H9 (cell line): ENCODE data around the gene NFATC1. TPM values are rescaled to one million over a fixed set of nuclear protein-coding genes. Genes with fewer than 3 reads are reported as not detected.

Source experiments
- DNase-seq: peaks from one replicate; pipeline ENCODE4 v3.0.0-alpha.2; 2017
- H2AFZ ChIP-seq: one replicate; pipeline ENCODE4 v1.6.1; 2013; ENCODE audit warnings: mild to moderate bottlenecking, low read length, control low read depth, moderate library complexity
- H2AK5ac ChIP-seq: 2 replicates; pipeline ENCODE4 v1.6.1; 2013; ENCODE audit warnings: low read length, control low read depth, mixed read lengths; ENCODE audit not compliant: insufficient read length
- H2BK120ac ChIP-seq: one replicate; pipeline ENCODE4 v1.6.1; 2013; ENCODE audit warnings: low read depth, mild to moderate bottlenecking, low read length, control low read depth, inconsistent platforms; ENCODE audit not compliant: poor library complexity, severe bottlenecking
- H2BK12ac ChIP-seq: 2 replicates; pipeline ENCODE4 v1.6.1; 2013; ENCODE audit warnings: low read length, control low read depth, mixed read lengths, low read depth; ENCODE audit not compliant: insufficient read length
- H2BK15ac ChIP-seq: 2 replicates; pipeline ENCODE4 v1.6.1; 2013; ENCODE audit warnings: low read depth, low read length, control low read depth
- H2BK20ac ChIP-seq: one replicate; pipeline ENCODE4 v1.6.1; 2013; ENCODE audit warnings: low read depth, mild to moderate bottlenecking, low read length, control low read depth, inconsistent platforms; ENCODE audit not compliant: poor library complexity, severe bottlenecking
- H2BK5ac ChIP-seq: 2 replicates; pipeline ENCODE4 v1.6.1; 2013; ENCODE audit warnings: low read length, control low read depth, mixed read lengths; ENCODE audit not compliant: insufficient read length
- H3K14ac ChIP-seq: 2 replicates; pipeline ENCODE4 v1.6.1; 2013; ENCODE audit warnings: low read length, control low read depth; ENCODE audit not compliant: insufficient read depth
- H3K18ac ChIP-seq: 2 replicates; pipeline ENCODE4 v1.6.1; 2013; ENCODE audit warnings: low read depth, mild to moderate bottlenecking, mixed read lengths, low read length, control low read depth; ENCODE audit not compliant: insufficient read length
- H3K23ac ChIP-seq: 2 replicates; pipeline ENCODE4 v1.6.1; 2013; ENCODE audit warnings: low read length, control low read depth, mixed read lengths, low read depth; ENCODE audit not compliant: insufficient read length
- H3K23me2 ChIP-seq: 2 replicates; pipeline ENCODE4 v1.6.1; 2013; ENCODE audit warnings: low read depth, mild to moderate bottlenecking, mixed read lengths, low read length, control low read depth; ENCODE audit not compliant: insufficient read length, poor library complexity, severe bottlenecking
- H3K27ac ChIP-seq: 2 replicates; pipeline ENCODE4 v1.5.1; 2013; ENCODE audit warnings: low read length, control low read depth, mixed read lengths, low read depth; ENCODE audit not compliant: insufficient read length
- H3K27me3 ChIP-seq: 2 replicates; pipeline ENCODE4 v1.6.1; 2013; ENCODE audit warnings: low read length, control low read depth, inconsistent platforms; ENCODE audit not compliant: insufficient read depth
- H3K4ac ChIP-seq: 2 replicates; pipeline ENCODE4 v1.6.1; 2013; ENCODE audit warnings: low read depth, mild to moderate bottlenecking, control low read depth, inconsistent platforms, low read length, moderate library complexity
- H3K4me1 ChIP-seq: 2 replicates; pipeline ENCODE4 v1.6.1; 2013; ENCODE audit warnings: low read length, control low read depth, inconsistent platforms; ENCODE audit not compliant: insufficient read depth
- H3K4me2 ChIP-seq: 2 replicates; pipeline ENCODE4 v1.6.1; 2013; ENCODE audit warnings: low read length, control low read depth, mixed read lengths; ENCODE audit not compliant: insufficient read length, insufficient read depth
- H3K56ac ChIP-seq: 2 replicates; pipeline ENCODE4 v1.6.1; 2013; ENCODE audit warnings: low read depth, mild to moderate bottlenecking, mixed read lengths, low read length, control low read depth; ENCODE audit not compliant: insufficient read length
- H3K79me1 ChIP-seq: 2 replicates; pipeline ENCODE4 v1.6.1; 2013; ENCODE audit warnings: low read depth, mild to moderate bottlenecking, moderate library complexity, low read length, control low read depth, inconsistent platforms; ENCODE audit not compliant: insufficient read depth, poor library complexity, severe bottlenecking
- H3K79me2 ChIP-seq: 2 replicates; pipeline ENCODE4 v1.6.1; 2013; ENCODE audit warnings: low read length, control low read depth, inconsistent platforms; ENCODE audit not compliant: insufficient read depth
- H3K9ac ChIP-seq: 2 replicates; pipeline ENCODE4 v1.6.1; 2013; ENCODE audit warnings: low read length, control low read depth, mixed read lengths; ENCODE audit not compliant: insufficient read length; ENCODE audit errors: extremely low read depth
- H3K9me3 ChIP-seq: one replicate; pipeline ENCODE4 v1.6.1; 2013; ENCODE audit warnings: low read depth, low read length, inconsistent platforms; ENCODE audit not compliant: control insufficient read depth
- H3T11ph ChIP-seq: one replicate; pipeline ENCODE4 v1.6.1; 2013; ENCODE audit warnings: mild to moderate bottlenecking, low read length, control low read depth, inconsistent platforms
- H4K20me1 ChIP-seq: one replicate; pipeline ENCODE4 v1.6.1; 2013; ENCODE audit not compliant: control insufficient read depth, insufficient read length, insufficient read depth
- H4K5ac ChIP-seq: 2 replicates; pipeline ENCODE4 v1.6.1; 2013; ENCODE audit warnings: low read depth, mild to moderate bottlenecking, mixed read lengths, low read length, control low read depth; ENCODE audit not compliant: insufficient read length
- H4K8ac ChIP-seq: replicated peaks from 2 replicates; pipeline ENCODE4 v1.6.1; 2013; ENCODE audit warnings: low read length, control low read depth, mixed read lengths, low read depth; ENCODE audit not compliant: insufficient read length
- H4K91ac ChIP-seq: 2 replicates; pipeline ENCODE4 v1.6.1; 2013; ENCODE audit warnings: low read depth, mild to moderate bottlenecking, moderate library complexity, mixed read lengths, low read length, control low read depth; ENCODE audit not compliant: insufficient read length
- H3K27ac Mint-ChIP-seq, 3 experiments: 2 replicates in 2 of 3; 3 replicates in 1 of 3; pipeline ENCODE4 v1.8.0; 2020 to 2021; ENCODE audit warnings: mixed read lengths in 3 of 3, mild to moderate bottlenecking in 1 of 3, moderate library complexity in 1 of 3
- H3K27me3 Mint-ChIP-seq: 2 replicates; pipeline ENCODE4 v1.8.0; 2021; ENCODE audit warnings: low read depth, mild to moderate bottlenecking, moderate library complexity, mixed read lengths
- H3K36me3 Mint-ChIP-seq, 3 experiments: 2 replicates in 2 of 3; 3 replicates in 1 of 3; pipeline ENCODE4 v1.8.0; 2020 to 2021; ENCODE audit warnings: low read depth in 3 of 3, mixed read lengths in 3 of 3; ENCODE audit not compliant: insufficient read depth in 1 of 3
- H3K4me1 Mint-ChIP-seq, 2 experiments: 2 replicates each; pipeline ENCODE4 v1.8.0; 2020; ENCODE audit warnings: mixed read lengths in 2 of 2
- H3K4me3 Mint-ChIP-seq, 2 experiments: 2 replicates in 1 of 2; 3 replicates in 1 of 2; pipeline ENCODE4 v1.8.0; 2020 to 2021; ENCODE audit warnings: mild to moderate bottlenecking in 2 of 2, mixed read lengths in 2 of 2, moderate library complexity in 1 of 2
- H3K9me3 Mint-ChIP-seq, 2 experiments: 2 replicates in 1 of 2; 3 replicates in 1 of 2; pipeline ENCODE4 v1.8.0; 2020; ENCODE audit warnings: mild to moderate bottlenecking in 2 of 2, mixed read lengths in 2 of 2, moderate library complexity in 1 of 2
- CTCF ChIP-seq: fragments of 200-600 bp; sonication (generic); conservative IDR thresholded peaks from 3 replicates; pipeline ENCODE4 v1.8.0; 2021; ENCODE audit warnings: antibody characterized with exemption, mild to moderate bottlenecking
- WGBS: extraction: QIAGEN DNeasy Blood & Tissue Kit; methylation state at CpG from one replicate; pipeline ENCODE4 v1.1.7; 2013; ENCODE audit warnings: missing lambda C conversion rate, low lambda C conversion rate, mixed read lengths; ENCODE audit not compliant: insufficient read length; ENCODE audit errors: extremely low coverage; 5-methylcytosine and 5-hydroxymethylcytosine counted together
- total RNA-seq: library from RNA; stranded (reverse); gene quantifications from 2 replicates; pipeline ENCODE4 v1.2.1, GENCODE V29; 2021

Gene NFATC1
- total RNA-seq, 1 experiment from 2014 or later: 5.5 TPM

- no peak overlapping the region for H3K27ac Mint-ChIP-seq
- no peak overlapping the region for H3K23ac ChIP-seq
- H3K27ac ChIP-seq: no peak overlapping the region
- H3K4me1 ChIP-seq: no peaks in the 10 kb centered on the region
- no peaks in the 10 kb centered on the region for H3K79me2 ChIP-seq
- no peak overlapping the region for H3K4ac ChIP-seq
- no peak overlapping the region for H2BK12ac ChIP-seq
- no peaks in the 10 kb centered on the region for H4K20me1 ChIP-seq
- no peak overlapping the region for H2BK15ac ChIP-seq
- H2BK20ac ChIP-seq: no peak overlapping the region
- H3K56ac ChIP-seq: no peak overlapping the region
- no peak overlapping the region for H3K4me2 ChIP-seq
- no peaks in the 10 kb centered on the region for H3K9me3 ChIP-seq
- H2AK5ac ChIP-seq: no peak overlapping the region
- no peak overlapping the region for H3K14ac ChIP-seq
- no peak overlapping the region for H4K91ac ChIP-seq
- no peak overlapping the region for H3K4me3 Mint-ChIP-seq
- no peak for TF ChIP-seq CTCF
- H2AFZ ChIP-seq: no peak overlapping the region
- no peak overlapping the region for H4K8ac ChIP-seq
- no peaks in the 10 kb centered on the region for H3K79me1 ChIP-seq
- no peak overlapping the region for H2BK120ac ChIP-seq
- no peak for DNase-seq
- H3K9ac ChIP-seq: no peak overlapping the region
- no peak overlapping the region for H3T11ph ChIP-seq
- H2BK5ac ChIP-seq: no peak overlapping the region
- no peaks in the 10 kb centered on the region for H3K23me2 ChIP-seq
- H4K5ac ChIP-seq: no peak overlapping the region
- H3K27me3 Mint-ChIP-seq: no peaks in the 10 kb centered on the region
- H3K36me3 Mint-ChIP-seq: no peaks in the 10 kb centered on the region
- H3K18ac ChIP-seq: no peak overlapping the region
- no CpG with 5 or more reads among the region's 31 CpGs for WGBS
- H3K4me1 Mint-ChIP-seq: no peaks in the 10 kb centered on the region
- H3K9me3 Mint-ChIP-seq: peaks cover 3 to 4% of the 10 kb centered on the region in 2 experiments; a peak in 2 of 5 replicates
- no peaks in the 10 kb centered on the region for H3K27me3 ChIP-seq
Measured at GRCh38 chr18:79548986-79549637, 153.4 kb downstream of the NFATC1 start.
